Progenitor cell of endocrine pancreas (in vitro differentiated cells): ENCODE measurements around the gene DRICH1. TPM values are rescaled to one million over a fixed set of nuclear protein-coding genes. Genes with fewer than 3 reads are reported as not detected.
A peak's percentile ranks its signal among the peaks of the same experiment; 100 is the strongest.

Source experiments
- DNase-seq: peaks from one replicate; pipeline ENCODE4 v3.0.0; 2021; ENCODE audit warnings: low spot score; ENCODE audit not compliant: unreplicated experiment
- H3K27ac Mint-ChIP-seq: 2 replicates; pipeline ENCODE4 v1.8.0; 2021; ENCODE audit warnings: mild to moderate bottlenecking, moderate library complexity, mixed read lengths
- H3K27me3 Mint-ChIP-seq: 2 replicates; pipeline ENCODE4 v1.8.0; 2021; ENCODE audit warnings: mixed read lengths
- H3K36me3 Mint-ChIP-seq: 2 replicates; pipeline ENCODE4 v1.8.0; 2022; ENCODE audit warnings: mixed read lengths; ENCODE audit not compliant: insufficient read depth
- H3K4me1 Mint-ChIP-seq: 2 replicates; pipeline ENCODE4 v1.8.0; 2021; ENCODE audit warnings: low read depth, mixed read lengths
- H3K4me3 Mint-ChIP-seq: 2 replicates; pipeline ENCODE4 v1.8.0; 2021; ENCODE audit warnings: low read depth, mild to moderate bottlenecking, moderate library complexity, mixed read lengths
- H3K9me3 Mint-ChIP-seq: 2 replicates; pipeline ENCODE4 v1.8.0; 2021; ENCODE audit warnings: low read depth, mixed read lengths
- CTCF ChIP-seq: fragments of 200-600 bp; sonication (generic); IDR thresholded peaks from one replicate; pipeline ENCODE4 v1.5.0; 2021; ENCODE audit warnings: antibody characterized with exemption, mild to moderate bottlenecking; ENCODE audit not compliant: unreplicated experiment
- total RNA-seq: library from RNA; stranded (reverse); gene quantifications from 2 replicates; pipeline ENCODE4 v1.2.1, GENCODE V29; 2021

Gene DRICH1
- total RNA-seq, 1 donor from 2014 or later = 8.6 TPM

GRCh38 chr22:23570681-23571080 lies 61.4 kb downstream of the DRICH1 start:
- Mint-ChIP-seq H3K27me3 (peaks cover 5% of the 10 kb centered on the region), H3K36me3 (peaks cover 1% of the 10 kb centered on the region), H3K27ac (no peak overlapping the region), H3K4me1 (peaks cover 12% of the 10 kb centered on the region), H3K4me3 (no peak overlapping the region), H3K9me3 (peaks cover 3% of the 10 kb centered on the region)
- DNase-seq = no peak
- TF ChIP-seq CTCF = no peak

- H3K4me3 Mint-ChIP-seq = no peak overlapping the region
- no peak for DNase-seq
These were observed 62.4 kb downstream of the DRICH1 start for GRCh38 chr22:23569716-23570115.

GRCh38 chr22:23569291-23569690 lies 62.8 kb downstream of the DRICH1 start:
- H3K36me3 Mint-ChIP-seq = peaks cover 1% of the 10 kb centered on the region
- peaks cover 3% of the 10 kb centered on the region for H3K9me3 Mint-ChIP-seq
- peaks cover 22% of the 10 kb centered on the region for H3K4me1 Mint-ChIP-seq
- no peaks in the 10 kb centered on the region for H3K27me3 Mint-ChIP-seq
- H3K27ac Mint-ChIP-seq = no peak overlapping the region
- H3K4me3 Mint-ChIP-seq = no peak overlapping the region
- DNase-seq = no peak
- TF ChIP-seq CTCF = no peak

More at GRCh38 chr22:23569716-23570115, 62.4 kb downstream of the DRICH1 start:
- peaks cover 18% of the 10 kb centered on the region for H3K4me1 Mint-ChIP-seq
- no peak for TF ChIP-seq CTCF
- no peak overlapping the region for H3K27ac Mint-ChIP-seq
- no peaks in the 10 kb centered on the region for H3K27me3 Mint-ChIP-seq
- H3K9me3 Mint-ChIP-seq = peaks cover 3% of the 10 kb centered on the region
- H3K36me3 Mint-ChIP-seq = peaks cover 1% of the 10 kb centered on the region

- peak overlapping the region; percentile 55 for H3K4me3 Mint-ChIP-seq
These were observed 65.2 kb downstream of the DRICH1 start for GRCh38 chr22:23566705-23567475.

More at GRCh38 chr22:23566705-23567475, 65.2 kb downstream of the DRICH1 start:
- no peak for DNase-seq
- H3K27ac Mint-ChIP-seq = no peak overlapping the region
- TF ChIP-seq CTCF = no peak
- H3K4me1 Mint-ChIP-seq = peaks cover 35% of the 10 kb centered on the region
- H3K36me3 Mint-ChIP-seq = peaks cover under 1% of the 10 kb centered on the region
- H3K27me3 Mint-ChIP-seq = no peaks in the 10 kb centered on the region
- peaks cover 1% of the 10 kb centered on the region for H3K9me3 Mint-ChIP-seq
